ENCODE measurements around the gene TRERF1. TPM values are rescaled to one million over a fixed set of nuclear protein-coding genes. Genes with fewer than 3 reads are reported as not detected.
A peak's percentile ranks its signal among the peaks of the same experiment; 100 is the strongest.

The TRERF1 gene
- total RNA-seq, 1 experiment from 2014 or later: 14.5 TPM

GRCh38 chr6:42450477-42451332 lies 1.0 kb downstream of the TRERF1 start:
- H3K9me2 ChIP-seq (ENCODE audit: insufficient read depth): no peaks in the 10 kb centered on the region
- TSS peak; percentile 21 for BruUV-seq (replicated peaks)
- no peak for DNase-seq
- H3K36me3 ChIP-seq (ENCODE audit: low read depth): no peaks in the 10 kb centered on the region
- H2AFZ ChIP-seq: peak overlapping the region; percentile 81
- peak overlapping the region; percentile 77 for H3K4me3 ChIP-seq
- ChIA-PET POLR2A (ENCODE audit: unreplicated experiment) (interaction anchor here (0.6 kb wide), 2 partner anchors 63 to 483 kb away, joined by 5 to 11 read pairs; no protein-coding TSS in a partner anchor), CTCF (no interaction called here)
- peaks cover 6% of the 10 kb centered on the region; the same call in 1 of the 2 replicates for H3F3A ChIP-seq (ENCODE audit: insufficient read depth, low read depth)
- H3K9me3 ChIP-seq (ENCODE audit: insufficient read depth, low read depth): no peaks in the 10 kb centered on the region
- H3K4me1 ChIP-seq (replicated peaks; ENCODE audit: insufficient read depth): peaks cover 19% of the 10 kb centered on the region
- no peaks in the 10 kb centered on the region for H3K27me3 ChIP-seq (ENCODE audit: insufficient read depth, low read depth)
- no peaks in the 10 kb centered on the region for H4K20me1 ChIP-seq (ENCODE audit: insufficient read depth)
- intact Hi-C loops (cut with micrococcal nuclease; ENCODE audit: unreplicated experiment): loop anchor here (1.0 to 5.0 kb wide), 3 partner anchors 47 to 156 kb away; no protein-coding TSS in a partner anchor
- H3K4me2 ChIP-seq: peak overlapping the region; percentile 99
- H3K27ac ChIP-seq: no peak overlapping the region
- TF ChIP-seq EZH2 (IDR thresholded peaks at IDR 0.05; ENCODE audit: low read depth) (no peak), CTCF (conservative IDR thresholded peaks at IDR 0.05) (no peak)
- peaks cover 56% of the 10 kb centered on the region for H3K79me2 ChIP-seq (ENCODE audit: low read depth)

- H3K4me3 ChIP-seq: peak overlapping the region; percentile 77
- peak overlapping the region; percentile 99 for H3K4me2 ChIP-seq
- intact Hi-C loops (cut with micrococcal nuclease; ENCODE audit: unreplicated experiment): loop anchor here (2.0 to 5.0 kb wide), 2 partner anchors 82 to 155 kb away; no protein-coding TSS in a partner anchor
- peak in 1 of 2 experiments; percentile 32 for DNase-seq
- no peaks in the 10 kb centered on the region for H3K9me2 ChIP-seq (ENCODE audit: insufficient read depth)
- H4K20me1 ChIP-seq (ENCODE audit: insufficient read depth): no peaks in the 10 kb centered on the region
- no peaks in the 10 kb centered on the region for H3K36me3 ChIP-seq (ENCODE audit: low read depth)
- no TSS peak for BruUV-seq (replicated peaks)
- ChIA-PET POLR2A (ENCODE audit: unreplicated experiment) (no interaction called here), CTCF (no interaction called here)
- H3K27ac ChIP-seq: no peak overlapping the region
- no peaks in the 10 kb centered on the region for H3K27me3 ChIP-seq (ENCODE audit: insufficient read depth, low read depth)
- peak overlapping the region; percentile 60 for H2AFZ ChIP-seq
- H3F3A ChIP-seq (ENCODE audit: insufficient read depth, low read depth): no peaks in the 10 kb centered on the region; the same call in 1 of the 2 replicates
- H3K9me3 ChIP-seq (ENCODE audit: insufficient read depth, low read depth): no peaks in the 10 kb centered on the region
- H3K4me1 ChIP-seq (replicated peaks; ENCODE audit: insufficient read depth): peaks cover 19% of the 10 kb centered on the region
- peaks cover 62% of the 10 kb centered on the region for H3K79me2 ChIP-seq (ENCODE audit: low read depth)
- TF ChIP-seq EZH2 (IDR thresholded peaks at IDR 0.05; ENCODE audit: low read depth) (no peak), CTCF (conservative IDR thresholded peaks at IDR 0.05) (no peak)
Measured at GRCh38 chr6:42449917-42450476, 1.7 kb downstream of the TRERF1 start.

GRCh38 chr6:42448927-42449659 lies 2.6 kb downstream of the TRERF1 start:
- H2AFZ ChIP-seq: no peak overlapping the region
- ChIA-PET CTCF (no interaction called here), POLR2A (ENCODE audit: unreplicated experiment) (no interaction called here)
- no peaks in the 10 kb centered on the region; the same call in 1 of the 2 replicates for H3F3A ChIP-seq (ENCODE audit: insufficient read depth, low read depth)
- peak overlapping the region; percentile 99 for H3K4me2 ChIP-seq
- H3K4me3 ChIP-seq: peak overlapping the region; percentile 77; the same call in 1 of the 2 replicates
- H3K4me1 ChIP-seq (replicated peaks; ENCODE audit: insufficient read depth): peaks cover 27% of the 10 kb centered on the region
- H4K20me1 ChIP-seq (ENCODE audit: insufficient read depth): no peaks in the 10 kb centered on the region
- peak in 1 of 2 experiments; percentile 51 for DNase-seq
- no peaks in the 10 kb centered on the region for H3K9me2 ChIP-seq (ENCODE audit: insufficient read depth)
- no peaks in the 10 kb centered on the region for H3K27me3 ChIP-seq (ENCODE audit: insufficient read depth, low read depth)
- BruUV-seq (replicated peaks): no TSS peak
- no peak overlapping the region for H3K27ac ChIP-seq
- no peaks in the 10 kb centered on the region for H3K9me3 ChIP-seq (ENCODE audit: insufficient read depth, low read depth)
- H3K36me3 ChIP-seq (ENCODE audit: low read depth): no peaks in the 10 kb centered on the region
- intact Hi-C loops (cut with micrococcal nuclease; ENCODE audit: unreplicated experiment): no loop called here
- no peak for TF ChIP-seq EZH2 (IDR thresholded peaks at IDR 0.05; ENCODE audit: low read depth)
- TF ChIP-seq CTCF (conservative IDR thresholded peaks at IDR 0.05): no peak
- peaks cover 71% of the 10 kb centered on the region for H3K79me2 ChIP-seq (ENCODE audit: low read depth)
